Nephron progenitor cell (in vitro differentiated cells): Measurements from ENCODE around the gene CLRN3.

Source experiments
- DNase-seq: peaks from one replicate; pipeline ENCODE4 v3.0.0; 2021
- H3K27ac Mint-ChIP-seq: 2 replicates; pipeline ENCODE4 v1.8.0; 2021; ENCODE audit warnings: mild to moderate bottlenecking, moderate library complexity, mixed read lengths
- H3K27me3 Mint-ChIP-seq: 2 replicates; pipeline ENCODE4 v1.8.0; 2021; ENCODE audit warnings: mild to moderate bottlenecking, low read depth, mixed read lengths; ENCODE audit not compliant: poor library complexity
- H3K36me3 Mint-ChIP-seq: 2 replicates; pipeline ENCODE4 v1.8.0; 2021; ENCODE audit warnings: low read depth, mixed read lengths
- H3K4me1 Mint-ChIP-seq: 2 replicates; pipeline ENCODE4 v1.8.0; 2021; ENCODE audit warnings: mixed read lengths
- H3K4me3 Mint-ChIP-seq: 2 replicates; pipeline ENCODE4 v1.8.0; 2021; ENCODE audit warnings: mild to moderate bottlenecking, moderate library complexity, mixed read lengths
- H3K9me3 Mint-ChIP-seq: 2 replicates; pipeline ENCODE4 v1.8.0; 2021; ENCODE audit warnings: mild to moderate bottlenecking, moderate library complexity, mixed read lengths
- CTCF ChIP-seq: fragments of 200-600 bp; sonication (generic); IDR thresholded peaks from 2 replicates; pipeline ENCODE4 v1.5.0; 2021; ENCODE audit warnings: antibody characterized with exemption

The CLRN3 gene

GRCh38 chr10:127889605-127890195, 3.0 kb downstream of the CLRN3 start:
- Mint-ChIP-seq H3K4me1 (no peaks in the 10 kb centered on the region), H3K4me3 (no peak overlapping the region), H3K36me3 (no peaks in the 10 kb centered on the region), H3K27me3 (peaks cover 38% of the 10 kb centered on the region), H3K27ac (no peak overlapping the region), H3K9me3 (no peaks in the 10 kb centered on the region)
- no peak for TF ChIP-seq CTCF
- DNase-seq: no peak

- Mint-ChIP-seq H3K4me1 (no peaks in the 10 kb centered on the region), H3K36me3 (no peaks in the 10 kb centered on the region), H3K27ac (no peak overlapping the region), H3K9me3 (no peaks in the 10 kb centered on the region), H3K4me3 (no peak overlapping the region), H3K27me3 (peaks cover 36% of the 10 kb centered on the region)
- DNase-seq: no peak
- no peak for TF ChIP-seq CTCF
These were observed 4.0 kb downstream of the CLRN3 start for GRCh38 chr10:127888521-127889312.

- no peaks in the 10 kb centered on the region for H3K36me3 Mint-ChIP-seq
- H3K27me3 Mint-ChIP-seq: peaks cover 33% of the 10 kb centered on the region
- no peak for TF ChIP-seq CTCF
- DNase-seq: no peak
- no peaks in the 10 kb centered on the region for H3K9me3 Mint-ChIP-seq
- H3K4me1 Mint-ChIP-seq: no peaks in the 10 kb centered on the region
- H3K27ac Mint-ChIP-seq: no peak overlapping the region
- H3K4me3 Mint-ChIP-seq: no peak overlapping the region
These were observed 5.0 kb downstream of the CLRN3 start for GRCh38 chr10:127887541-127888415.

GRCh38 chr10:127886371-127887051, 6.2 kb downstream of the CLRN3 start:
- Mint-ChIP-seq H3K4me1 (no peaks in the 10 kb centered on the region), H3K9me3 (no peaks in the 10 kb centered on the region), H3K27ac (no peak overlapping the region), H3K27me3 (peaks cover 34% of the 10 kb centered on the region), H3K4me3 (no peak overlapping the region), H3K36me3 (no peaks in the 10 kb centered on the region)
- DNase-seq: no peak
- TF ChIP-seq CTCF: no peak

GRCh38 chr10:127884501-127884900, 8.2 kb downstream of the CLRN3 start:
- H3K9me3 Mint-ChIP-seq: no peaks in the 10 kb centered on the region
- H3K27ac Mint-ChIP-seq: no peak overlapping the region
- H3K36me3 Mint-ChIP-seq: no peaks in the 10 kb centered on the region
- peaks cover 26% of the 10 kb centered on the region for H3K27me3 Mint-ChIP-seq
- no peak overlapping the region for H3K4me3 Mint-ChIP-seq
- no peak for DNase-seq
- no peak for TF ChIP-seq CTCF
- H3K4me1 Mint-ChIP-seq: peaks cover 5% of the 10 kb centered on the region
